OCI-LY7 (cell line): Measurements from ENCODE around the gene TADA2B. TPM values are rescaled to one million over a fixed set of nuclear protein-coding genes. Genes with fewer than 3 reads are reported as not detected.

Experiments used
- BruUV-seq: library from RNA; stranded (reverse); fragments of 400-500 nt; replicated peaks from 2 replicates; lab custom pipeline; 2021; lab: Mats Ljungman, UMichigan
- CTCF ChIA-PET: fragments of 300-600 bp; sonication (Branson Sonifier 250); formaldehyde crosslinking; loops from one replicate; lab custom pipeline; 2022; ENCODE audit warnings: antibody characterized with exemption; ENCODE audit not compliant: unreplicated experiment; lab: Charles Lee
- POLR2A ChIA-PET: fragments of 300-600 bp; sonication (Branson Sonifier 250); formaldehyde crosslinking; loops from one replicate; lab custom pipeline; 2022; ENCODE audit warnings: antibody characterized with exemption; lab: Charles Lee
- DNase-seq: peaks from one replicate; pipeline ENCODE4 v3.0.0-alpha.2; 2015; ENCODE audit warnings: low spot score
- H2AFZ ChIP-seq: fragments of 200-600 bp; sonication (generic), shearing (Covaris generic); 2 replicates; pipeline ENCODE4 v1.6.1; 2014; ENCODE audit warnings: mild to moderate bottlenecking, antibody characterized with exemption, low read length, moderate library complexity
- H3K27ac ChIP-seq: fragments of 200-600 bp; sonication (generic); 2 replicates; pipeline ENCODE4 v1.5.1; 2014; ENCODE audit warnings: mixed run types, low read depth, mild to moderate bottlenecking, moderate library complexity, low read length, inconsistent platforms; ENCODE audit not compliant: poor library complexity, severe bottlenecking
- H3K36me3 ChIP-seq: fragments of 200-600 bp; sonication (generic); 2 replicates; pipeline ENCODE4 v1.6.1; 2014; ENCODE audit warnings: mild to moderate bottlenecking, antibody characterized with exemption, low read length, moderate library complexity, mixed read lengths; ENCODE audit not compliant: insufficient read depth
- H3K4me1 ChIP-seq: fragments of 200-600 bp; sonication (generic); 2 replicates; pipeline ENCODE4 v1.5.1; 2014; ENCODE audit warnings: mild to moderate bottlenecking, low read length; ENCODE audit not compliant: insufficient read depth, poor library complexity, severe bottlenecking
- H3K4me2 ChIP-seq: fragments of 200-600 bp; sonication (generic); 2 replicates; pipeline ENCODE4 v1.6.1; 2014; ENCODE audit warnings: mild to moderate bottlenecking, low read length
- H3K4me3 ChIP-seq: fragments of 200-600 bp; sonication (generic); 2 replicates; pipeline ENCODE4 v1.5.1; 2014; ENCODE audit warnings: mild to moderate bottlenecking, low read depth, low read length; ENCODE audit not compliant: poor library complexity, severe bottlenecking
- H3K79me2 ChIP-seq: fragments of 200-600 bp; sonication (generic); 2 replicates; pipeline ENCODE4 v1.6.1; 2016; ENCODE audit warnings: low read depth, mild to moderate bottlenecking, low read length, moderate library complexity, mixed read lengths; ENCODE audit not compliant: insufficient read depth
- H3K9me2 ChIP-seq: fragments of 200-600 bp; sonication (generic); 2 replicates; pipeline ENCODE4 v1.6.1; 2016; ENCODE audit warnings: mild to moderate bottlenecking, low read length, mixed read lengths; ENCODE audit not compliant: insufficient read depth
- H3K9me3 ChIP-seq: fragments of 200-600 bp; sonication (generic); 2 replicates; pipeline ENCODE4 v1.6.1; 2014; ENCODE audit warnings: mild to moderate bottlenecking, mixed run types, low read length, mixed read lengths
- H4K20me1 ChIP-seq: fragments of 200-600 bp; sonication (generic); 2 replicates; pipeline ENCODE4 v1.6.1; 2014; ENCODE audit warnings: mild to moderate bottlenecking, antibody characterized with exemption, low read length, moderate library complexity, mixed read lengths; ENCODE audit not compliant: insufficient read depth
- EZH2phosphoT487 ChIP-seq: fragments of 200-600 bp; sonication (generic); IDR thresholded peaks from 2 replicates; pipeline ENCODE4 v1.6.1; 2018; ENCODE audit warnings: low read depth, borderline replicate concordance, mild to moderate bottlenecking, mixed run types, antibody characterized with exemption, low read length, moderate library complexity, mixed read lengths
- intact Hi-C: fragments of 100-400 bp; cut with micrococcal nuclease; formaldehyde crosslinking; loops from one replicate; pipeline ENCODE4 v1.10.0; 2022; ENCODE audit not compliant: unreplicated experiment
- total RNA-seq, 2 experiments: library from RNA; depleted of rRNA in 1 of 2; stranded (reverse); fragments of >200 nt in 1 of 2; shearing (Covaris generic) in 1 of 2; gene quantifications; 2 replicates each; pipeline ENCODE4 v1.2.3, GENCODE V29; 2014 to 2022
- TF ChIP-seq, protein P1 (sequence below): fragments of 200-600 bp; sonication (generic); conservative IDR thresholded peaks from 2 replicates; pipeline ENCODE4 v1.5.1; 2014; ENCODE audit warnings: mild to moderate bottlenecking, antibody characterized with exemption, low read length, moderate library complexity, mixed read lengths

TADA2B gene
- total RNA-seq, 2 experiments from 2014 or later, result 9.9 to 20.2 TPM

DNA sequence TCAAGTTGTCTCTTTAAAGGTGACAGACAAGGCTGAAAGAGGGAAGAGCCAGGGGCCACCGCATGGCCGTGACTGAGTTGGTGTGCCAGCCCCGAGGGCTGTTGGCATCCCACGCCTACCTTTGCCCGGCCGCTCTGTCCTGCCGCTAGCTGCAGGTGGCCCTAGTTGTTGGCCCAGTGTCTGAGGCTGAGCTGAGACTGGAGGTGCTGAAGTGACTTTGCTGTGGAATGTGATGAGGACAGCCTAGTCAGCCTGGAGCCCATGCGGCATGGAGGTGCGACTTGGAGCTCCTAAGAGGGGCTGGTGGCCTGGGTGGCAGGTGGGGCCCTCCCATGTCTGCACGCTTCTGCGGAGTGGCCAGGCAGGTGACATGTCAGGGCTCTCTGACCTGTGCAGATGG, 6.6 kb downstream of the TADA2B start:
- ChIA-PET CTCF (no interaction called here), POLR2A (no interaction called here)
- Histone ChIP-seq H3K9me2 (no peaks in the 10 kb centered on the region), H3K36me3 (peaks cover 6% of the 10 kb centered on the region; the same call in 1 of the 2 replicates), H3K79me2 (peaks cover 13% of the 10 kb centered on the region; the same call in 1 of the 2 replicates), H3K9me3 (no peaks in the 10 kb centered on the region), H3K4me2 (no peak overlapping the region), H2AFZ (no peak overlapping the region), H3K4me1 (peaks cover 23% of the 10 kb centered on the region), H4K20me1 (peaks cover 13% of the 10 kb centered on the region; the same call in 1 of the 2 replicates), H3K27ac (no peak overlapping the region), H3K4me3 (no peak overlapping the region)
- intact Hi-C loops, result no loop called here
- BruUV-seq, result no TSS peak
- no peak for DNase-seq
- no peak for TF ChIP-seq EZH2phosphoT487
- TF ChIP-seq, protein P1, sequence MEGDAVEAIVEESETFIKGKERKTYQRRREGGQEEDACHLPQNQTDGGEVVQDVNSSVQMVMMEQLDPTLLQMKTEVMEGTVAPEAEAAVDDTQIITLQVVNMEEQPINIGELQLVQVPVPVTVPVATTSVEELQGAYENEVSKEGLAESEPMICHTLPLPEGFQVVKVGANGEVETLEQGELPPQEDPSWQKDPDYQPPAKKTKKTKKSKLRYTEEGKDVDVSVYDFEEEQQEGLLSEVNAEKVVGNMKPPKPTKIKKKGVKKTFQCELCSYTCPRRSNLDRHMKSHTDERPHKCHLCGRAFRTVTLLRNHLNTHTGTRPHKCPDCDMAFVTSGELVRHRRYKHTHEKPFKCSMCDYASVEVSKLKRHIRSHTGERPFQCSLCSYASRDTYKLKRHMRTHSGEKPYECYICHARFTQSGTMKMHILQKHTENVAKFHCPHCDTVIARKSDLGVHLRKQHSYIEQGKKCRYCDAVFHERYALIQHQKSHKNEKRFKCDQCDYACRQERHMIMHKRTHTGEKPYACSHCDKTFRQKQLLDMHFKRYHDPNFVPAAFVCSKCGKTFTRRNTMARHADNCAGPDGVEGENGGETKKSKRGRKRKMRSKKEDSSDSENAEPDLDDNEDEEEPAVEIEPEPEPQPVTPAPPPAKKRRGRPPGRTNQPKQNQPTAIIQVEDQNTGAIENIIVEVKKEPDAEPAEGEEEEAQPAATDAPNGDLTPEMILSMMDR, result no peak

DNA sequence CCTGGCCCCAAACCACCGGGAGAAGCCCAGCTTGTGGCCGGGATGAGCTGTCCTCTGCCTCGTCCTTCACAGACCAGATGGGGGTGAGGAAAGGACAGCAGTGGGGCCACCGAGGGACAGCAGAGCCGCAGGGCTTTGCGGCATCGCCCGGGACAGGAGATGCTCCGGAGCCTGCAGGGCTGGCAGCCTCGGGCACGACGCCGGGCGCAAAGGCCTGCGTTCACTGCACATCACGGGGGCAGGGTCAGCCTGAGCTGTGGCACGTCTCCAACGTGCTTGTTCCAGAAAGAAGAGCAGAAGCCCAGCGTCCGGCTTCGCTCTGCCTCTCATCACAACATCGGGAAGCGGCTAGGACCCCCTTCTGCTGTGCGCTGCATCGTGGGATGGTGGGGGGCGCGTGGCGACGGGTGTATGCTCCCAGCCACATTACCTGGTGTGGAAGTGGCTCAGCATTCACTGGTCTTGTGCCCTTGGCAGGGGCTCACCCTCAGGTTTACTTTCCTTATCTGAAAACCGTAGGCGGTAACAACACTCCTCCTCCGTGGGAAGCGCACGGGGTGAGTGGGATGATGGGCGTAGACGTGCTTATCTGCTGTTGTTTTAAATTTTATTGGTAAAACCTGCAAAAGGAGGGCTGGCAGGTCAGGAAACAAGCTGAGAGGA, 7.4 kb downstream of the TADA2B start:
- H3K27ac ChIP-seq, result no peak overlapping the region
- intact Hi-C loops, result no loop called here
- no peak for DNase-seq
- H3K4me3 ChIP-seq, result no peak overlapping the region
- CTCF ChIA-PET, result no interaction called here
- TF ChIP-seq, protein P1, result no peak
- no peak for TF ChIP-seq EZH2phosphoT487
- BruUV-seq, result no TSS peak
- peaks cover 13% of the 10 kb centered on the region; the same call in 1 of the 2 replicates for H3K36me3 ChIP-seq
- no peaks in the 10 kb centered on the region for H3K9me2 ChIP-seq
- H3K4me1 ChIP-seq, result peaks cover 14% of the 10 kb centered on the region
- H4K20me1 ChIP-seq, result peaks cover 5% of the 10 kb centered on the region; the same call in 1 of the 2 replicates
- H2AFZ ChIP-seq, result no peak overlapping the region
- no peak overlapping the region for H3K4me2 ChIP-seq
- H3K9me3 ChIP-seq, result no peaks in the 10 kb centered on the region
- POLR2A ChIA-PET, result no interaction called here
- H3K79me2 ChIP-seq, result peaks cover 6% of the 10 kb centered on the region; the same call in 1 of the 2 replicates

DNA sequence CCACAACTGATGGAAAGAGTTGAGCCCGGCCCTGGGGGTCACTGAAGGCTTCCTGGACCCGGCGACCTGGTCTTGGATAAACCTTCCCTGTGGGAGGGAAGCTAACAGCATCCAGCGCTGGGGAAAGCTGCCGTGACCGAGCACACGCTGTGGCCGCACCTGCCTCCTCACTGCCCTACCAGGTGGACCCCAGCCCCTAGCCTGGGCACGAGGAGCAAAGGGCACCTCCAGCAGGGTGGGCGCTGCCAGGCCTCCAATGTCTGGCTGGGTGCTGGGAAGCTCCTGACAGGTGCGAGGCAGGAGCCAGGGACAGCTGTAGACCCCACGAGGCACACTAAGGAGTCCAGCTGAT, 7.9 kb downstream of the TADA2B start:
- no TSS peak for BruUV-seq
- no peak for TF ChIP-seq EZH2phosphoT487
- TF ChIP-seq, protein P1, result no peak
- Histone ChIP-seq H3K27ac (no peak overlapping the region), H3K36me3 (peaks cover 18% of the 10 kb centered on the region; the same call in 1 of the 2 replicates), H3K4me1 (peaks cover 9% of the 10 kb centered on the region), H3K4me2 (no peak overlapping the region), H4K20me1 (peaks cover 4% of the 10 kb centered on the region; the same call in 1 of the 2 replicates), H3K9me3 (no peaks in the 10 kb centered on the region), H3K9me2 (no peaks in the 10 kb centered on the region), H2AFZ (no peak overlapping the region), H3K4me3 (no peak overlapping the region), H3K79me2 (peaks cover 6% of the 10 kb centered on the region; the same call in 1 of the 2 replicates)
- no peak for DNase-seq
- ChIA-PET POLR2A (no interaction called here), CTCF (no interaction called here)
- intact Hi-C loops, result no loop called here
